ENCODE results near the gene PEMT. TPM values are rescaled to one million over a fixed set of nuclear protein-coding genes. Genes with fewer than 3 reads are reported as not detected.

PEMT gene
- total and polyA plus RNA-seq, 2 of the 4 experiments (the other 2 are of a cell fraction), result 23.3 to 49.5 TPM

DNA sequence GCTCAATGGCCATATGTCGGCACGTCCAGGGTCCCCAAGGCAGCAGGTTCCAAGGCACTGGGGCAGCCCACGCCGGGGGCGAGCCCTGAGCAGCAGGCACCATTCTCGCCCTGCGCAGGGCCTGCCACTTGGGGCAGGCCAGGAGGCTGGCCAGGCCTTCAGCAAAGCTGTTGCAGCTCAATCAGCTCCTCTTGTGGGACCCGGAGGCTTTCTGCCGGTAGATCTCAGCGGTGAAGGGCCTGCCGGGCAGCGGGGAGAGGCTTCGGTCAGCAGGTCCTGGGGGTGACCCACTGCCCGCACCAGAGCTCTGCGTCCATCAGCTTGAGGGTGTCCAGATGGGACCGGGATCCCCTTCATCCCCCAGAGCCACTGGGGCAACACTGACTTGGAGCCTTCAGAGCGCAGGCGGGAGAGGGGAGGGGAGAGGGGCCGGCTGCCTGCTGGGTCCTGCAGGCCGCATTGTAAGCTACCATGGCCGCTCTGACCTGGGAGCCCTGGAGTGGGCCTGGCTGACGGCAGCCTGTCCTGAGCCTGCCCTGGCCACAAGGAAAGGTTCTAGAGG, 85.8 kb downstream of the PEMT start:
- Histone ChIP-seq H4K91ac (ENCODE audit: insufficient read depth, low read depth, low read length) (no peak overlapping the region), H3K14ac (replicated peaks; ENCODE audit: low read depth, low read length) (no peak overlapping the region), H3K9me3 (ENCODE audit: control insufficient read depth, insufficient read depth, low read length) (no peaks in the 10 kb centered on the region), H3K27ac (ENCODE audit: insufficient read depth, low read length) (no peak overlapping the region), H2BK20ac (ENCODE audit: low read depth, low read length) (no peak overlapping the region), H3K36me3 (ENCODE audit: control insufficient read depth, insufficient read depth, low read length) (no peaks in the 10 kb centered on the region), H3K4me2 (ENCODE audit: low read depth, low read length) (no peak overlapping the region), H2AK9ac (replicated peaks; ENCODE audit: low read depth, low read length, poor library complexity) (peak overlapping the region; percentile 50), H3K4ac (ENCODE audit: low read depth, low read length) (no peak overlapping the region), H4K20me1 (ENCODE audit: insufficient read depth, low read length) (peaks cover 3% of the 10 kb centered on the region), H3K23ac (ENCODE audit: low read depth, low read length) (no peak overlapping the region), H3K18ac (ENCODE audit: low read depth, low read length) (no peak overlapping the region), H3K56ac (ENCODE audit: extremely low read depth, insufficient read depth, low read length) (no peak overlapping the region), H2BK120ac (ENCODE audit: low read depth, low read length) (no peak overlapping the region), H2BK15ac (ENCODE audit: low read depth, low read length) (no peak overlapping the region), H2BK5ac (ENCODE audit: low read depth, low read length, poor library complexity, severe bottlenecking) (no peak overlapping the region), H3K79me1 (ENCODE audit: low read depth in 1 of 2, low read length in 2 of 2) (no peaks in the 10 kb centered on the region), H3K9ac (ENCODE audit: low read depth, low read length) (no peak overlapping the region), H3K4me3 (ENCODE audit: insufficient read depth, low read depth, low read length) (no peak overlapping the region), H2AFZ (replicated peaks; ENCODE audit: low read length, poor library complexity) (peak overlapping the region; percentile 21), H3K9me1 (ENCODE audit: insufficient read depth, low read length) (no peaks in the 10 kb centered on the region), H4K8ac (ENCODE audit: low read depth in 2 of 2, low read length in 2 of 2) (no peak overlapping the region), H2AK5ac (ENCODE audit: low read depth, low read length) (no peak overlapping the region), H4K5ac (ENCODE audit: low read depth, low read length) (no peak overlapping the region), H3K27me3 (ENCODE audit: control insufficient read depth, insufficient read depth, low read length) (0 out of 2 replicates have a peak, but pooled peaks cover 1% of the 10 kb centered on the region), H3K4me1 (ENCODE audit: control insufficient read depth, insufficient read depth, low read length) (no peaks in the 10 kb centered on the region)
- intact Hi-C loops (cut with micrococcal nuclease) (no loop called here), dilution Hi-C loops (cut with HindIII; ENCODE audit: low sequenced_read_pairs, unreplicated experiment) (no loop called here), in situ Hi-C loops (cut with MboI; ENCODE audit: low sequenced_read_pairs) (no loop called here)
- no TSS peak for BruUV-seq (replicated peaks)
- CTCF ChIA-PET, result no interaction called here
- POLR2A ChIA-PET (ENCODE audit: unreplicated experiment), result no interaction called here
- 95% methylated on average over 11 of the region's 22 CpGs; no CpG with 5 or more reads in 1 of the 2 experiments for WGBS, 2 experiments (ENCODE audit: extremely low coverage in 2 of 2, insufficient read length in 1 of 2)
- no peak for DNase-seq
- TF ChIP-seq CHD1 (IDR thresholded peaks at IDR 0.05; ENCODE audit: low read depth, low read length) (no peak), RAD21 (IDR thresholded peaks at IDR 0.05; ENCODE audit: low read length) (no peak), RFX5 (IDR thresholded peaks at IDR 0.05; ENCODE audit: low read depth, low read length) (no peak)
- no peak for ATAC-seq (ENCODE audit: low read depth)

All from IMR-90 (cell line).